ENCODE data around the gene REPIN1.

- no peak for TF ChIP-seq POLR2A (IDR thresholded peaks at IDR 0.05)
- TF ChIP-seq, protein P1, sequence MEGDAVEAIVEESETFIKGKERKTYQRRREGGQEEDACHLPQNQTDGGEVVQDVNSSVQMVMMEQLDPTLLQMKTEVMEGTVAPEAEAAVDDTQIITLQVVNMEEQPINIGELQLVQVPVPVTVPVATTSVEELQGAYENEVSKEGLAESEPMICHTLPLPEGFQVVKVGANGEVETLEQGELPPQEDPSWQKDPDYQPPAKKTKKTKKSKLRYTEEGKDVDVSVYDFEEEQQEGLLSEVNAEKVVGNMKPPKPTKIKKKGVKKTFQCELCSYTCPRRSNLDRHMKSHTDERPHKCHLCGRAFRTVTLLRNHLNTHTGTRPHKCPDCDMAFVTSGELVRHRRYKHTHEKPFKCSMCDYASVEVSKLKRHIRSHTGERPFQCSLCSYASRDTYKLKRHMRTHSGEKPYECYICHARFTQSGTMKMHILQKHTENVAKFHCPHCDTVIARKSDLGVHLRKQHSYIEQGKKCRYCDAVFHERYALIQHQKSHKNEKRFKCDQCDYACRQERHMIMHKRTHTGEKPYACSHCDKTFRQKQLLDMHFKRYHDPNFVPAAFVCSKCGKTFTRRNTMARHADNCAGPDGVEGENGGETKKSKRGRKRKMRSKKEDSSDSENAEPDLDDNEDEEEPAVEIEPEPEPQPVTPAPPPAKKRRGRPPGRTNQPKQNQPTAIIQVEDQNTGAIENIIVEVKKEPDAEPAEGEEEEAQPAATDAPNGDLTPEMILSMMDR (IDR thresholded peaks at IDR 0.05) = no peak
These were observed 38.2 kb downstream of the REPIN1 start for GRCh38 chr7:150406567-150407421.
